Measurements from ENCODE around the gene DCXR. TPM values are rescaled to one million over a fixed set of nuclear protein-coding genes. Genes with fewer than 3 reads are reported as not detected.

Gene DCXR
- total RNA-seq, 6 donors from 2014 or later, result 122 to 358 (median 211) TPM

DNA sequence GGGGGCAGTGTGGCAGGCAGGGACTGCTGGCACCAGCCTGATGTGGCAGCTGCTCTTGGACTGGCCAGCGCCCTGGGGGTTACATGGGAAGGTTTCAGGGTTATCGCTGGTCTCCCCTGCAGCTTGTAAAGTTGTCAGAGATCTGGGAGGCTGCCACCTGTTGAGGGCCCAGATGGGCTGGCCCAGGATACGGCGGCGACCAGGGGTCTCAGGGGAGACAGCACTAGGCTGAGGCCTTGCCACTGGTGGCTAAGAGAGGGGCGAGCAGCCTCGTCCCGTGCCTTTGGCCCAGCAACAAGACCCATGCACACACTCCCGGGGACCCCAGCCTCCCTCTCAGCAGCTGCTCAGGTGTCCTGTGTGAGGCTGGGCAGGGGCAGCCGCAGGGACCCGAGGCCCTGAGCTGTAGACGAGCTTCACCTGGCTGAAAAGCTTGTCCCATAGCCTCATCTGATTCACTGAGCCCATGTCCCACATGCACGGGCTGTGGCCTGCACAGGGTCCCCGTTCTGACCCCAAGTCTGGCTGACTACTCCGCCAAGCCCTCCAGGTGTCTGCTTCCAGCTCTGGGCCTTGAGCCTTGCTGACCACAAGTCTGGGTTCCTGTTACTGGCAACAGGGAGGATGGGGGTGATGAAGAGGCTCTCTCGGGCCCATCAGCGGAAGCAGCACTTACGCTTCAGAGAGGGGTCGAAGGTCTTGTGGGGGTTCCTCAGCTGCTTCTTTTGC is 21.9 kb upstream of the DCXR start:
- TF ChIP-seq EP300 (IDR thresholded peaks at IDR 0.05) (no peak), POLR2A (IDR thresholded peaks at IDR 0.05) (no peak), POLR2AphosphoS5 (IDR thresholded peaks at IDR 0.05) (no peak)
- TF ChIP-seq, protein P1, sequence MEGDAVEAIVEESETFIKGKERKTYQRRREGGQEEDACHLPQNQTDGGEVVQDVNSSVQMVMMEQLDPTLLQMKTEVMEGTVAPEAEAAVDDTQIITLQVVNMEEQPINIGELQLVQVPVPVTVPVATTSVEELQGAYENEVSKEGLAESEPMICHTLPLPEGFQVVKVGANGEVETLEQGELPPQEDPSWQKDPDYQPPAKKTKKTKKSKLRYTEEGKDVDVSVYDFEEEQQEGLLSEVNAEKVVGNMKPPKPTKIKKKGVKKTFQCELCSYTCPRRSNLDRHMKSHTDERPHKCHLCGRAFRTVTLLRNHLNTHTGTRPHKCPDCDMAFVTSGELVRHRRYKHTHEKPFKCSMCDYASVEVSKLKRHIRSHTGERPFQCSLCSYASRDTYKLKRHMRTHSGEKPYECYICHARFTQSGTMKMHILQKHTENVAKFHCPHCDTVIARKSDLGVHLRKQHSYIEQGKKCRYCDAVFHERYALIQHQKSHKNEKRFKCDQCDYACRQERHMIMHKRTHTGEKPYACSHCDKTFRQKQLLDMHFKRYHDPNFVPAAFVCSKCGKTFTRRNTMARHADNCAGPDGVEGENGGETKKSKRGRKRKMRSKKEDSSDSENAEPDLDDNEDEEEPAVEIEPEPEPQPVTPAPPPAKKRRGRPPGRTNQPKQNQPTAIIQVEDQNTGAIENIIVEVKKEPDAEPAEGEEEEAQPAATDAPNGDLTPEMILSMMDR (IDR thresholded peaks at IDR 0.05), result no peak
- Histone ChIP-seq H3K27me3 (no peaks in the 10 kb centered on the region), H3K27ac (no peak overlapping the region), H3K4me3 (no peak overlapping the region), H3K36me3 (peaks cover 18 to 98% (median 85%) of the 10 kb centered on the region in 4 donors), H3K9me3 (no peaks in the 10 kb centered on the region), H3K4me1 (peaks cover 7 to 18% (median 8%) of the 10 kb centered on the region in 4 donors)
- ATAC-seq (ENCODE audit: low FRiP score in 2 of 2) (no peak), DNase-seq (peak in 1 of 2 donors; percentile 76)
- WGBS, 2 donors, result 85 to 88% methylated on average over 12 to 19 of the region's 19 CpGs

DNA sequence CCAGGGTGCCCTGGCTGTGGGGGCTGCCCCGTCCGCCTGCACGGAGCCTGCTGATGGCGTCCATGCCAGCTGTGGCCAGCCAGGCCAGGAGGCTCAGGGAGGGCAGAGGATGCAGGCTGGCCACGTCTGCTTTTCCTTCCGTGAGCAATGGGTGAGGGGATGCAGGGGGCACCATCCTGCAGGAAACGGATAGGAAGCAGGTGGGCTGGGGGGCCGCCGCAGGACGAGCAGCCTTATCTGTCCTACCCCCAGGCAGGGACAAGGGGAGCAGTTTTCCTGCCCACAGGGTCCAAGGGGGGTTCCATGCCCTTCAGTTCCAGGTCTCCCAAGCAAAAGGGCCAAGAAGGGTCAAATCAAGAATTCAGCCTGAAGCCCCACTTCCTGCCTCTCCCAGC is 21.4 kb upstream of the DCXR start:
- TF ChIP-seq POLR2AphosphoS5 (IDR thresholded peaks at IDR 0.05) (no peak), EP300 (IDR thresholded peaks at IDR 0.05) (no peak), POLR2A (IDR thresholded peaks at IDR 0.05) (no peak)
- TF ChIP-seq, protein P1 (IDR thresholded peaks at IDR 0.05), result no peak
- Histone ChIP-seq H3K36me3 (peaks cover 18 to 98% (median 91%) of the 10 kb centered on the region in 4 donors), H3K27me3 (no peaks in the 10 kb centered on the region), H3K4me1 (peaks cover 2 to 12% (median 2%) of the 10 kb centered on the region in 4 donors), H3K4me3 (no peak overlapping the region), H3K27ac (no peak overlapping the region), H3K9me3 (no peaks in the 10 kb centered on the region)
- 77 to 85% methylated on average over 9 to 10 of the region's 10 CpGs for WGBS, 2 donors
- ATAC-seq (ENCODE audit: low FRiP score in 2 of 2) (no peak), DNase-seq (no peak)

DNA sequence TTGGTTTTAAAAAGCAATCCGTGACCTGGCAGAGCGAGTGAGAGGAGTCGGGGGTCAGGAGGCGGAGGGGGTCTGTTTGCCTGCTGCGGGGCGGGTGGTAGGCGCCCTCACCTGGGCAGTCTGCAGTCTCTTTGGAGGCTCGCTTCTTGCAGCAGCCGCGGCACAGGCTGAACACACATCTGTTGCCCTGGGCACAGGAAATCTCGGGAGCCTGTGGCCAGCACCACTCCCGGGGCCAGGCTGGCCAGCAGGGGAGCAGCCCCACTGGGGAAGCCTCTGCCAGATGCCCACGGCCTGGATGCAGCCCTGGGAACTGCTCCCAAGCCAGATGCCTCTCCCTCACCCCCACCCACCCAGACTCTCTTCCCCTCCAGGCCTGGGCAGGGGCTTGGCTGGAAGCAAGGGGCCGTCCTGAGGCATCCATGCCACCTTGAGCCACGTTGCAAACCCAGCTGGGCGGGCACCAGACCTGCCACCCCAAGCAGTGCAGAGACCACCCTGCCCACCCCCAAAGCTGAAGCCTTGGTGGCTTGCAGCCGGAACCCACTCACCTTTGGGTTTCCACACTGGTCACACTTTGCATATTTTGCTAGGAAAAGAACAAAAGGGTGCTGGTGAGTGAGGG is 20.8 kb upstream of the DCXR start:
- peaks cover 0 to 12% (median 5%) of the 10 kb centered on the region in 4 donors for H3K4me1 ChIP-seq
- ATAC-seq (ENCODE audit: low FRiP score in 2 of 2), result no peak
- no peak overlapping the region for H3K4me3 ChIP-seq
- no peaks in the 10 kb centered on the region for H3K9me3 ChIP-seq
- 88 to 90% methylated on average over 11 to 15 of the region's 17 CpGs for WGBS, 2 donors
- peak in 1 of 2 donors; percentile 67 for DNase-seq
- no peaks in the 10 kb centered on the region for H3K27me3 ChIP-seq
- peaks cover 18 to 96% (median 92%) of the 10 kb centered on the region in 4 donors for H3K36me3 ChIP-seq
- no peak overlapping the region for H3K27ac ChIP-seq
- TF ChIP-seq POLR2A (IDR thresholded peaks at IDR 0.05) (no peak), EP300 (IDR thresholded peaks at IDR 0.05) (no peak), POLR2AphosphoS5 (IDR thresholded peaks at IDR 0.05) (no peak)
- TF ChIP-seq, protein P1 (IDR thresholded peaks at IDR 0.05), result no peak

DNA sequence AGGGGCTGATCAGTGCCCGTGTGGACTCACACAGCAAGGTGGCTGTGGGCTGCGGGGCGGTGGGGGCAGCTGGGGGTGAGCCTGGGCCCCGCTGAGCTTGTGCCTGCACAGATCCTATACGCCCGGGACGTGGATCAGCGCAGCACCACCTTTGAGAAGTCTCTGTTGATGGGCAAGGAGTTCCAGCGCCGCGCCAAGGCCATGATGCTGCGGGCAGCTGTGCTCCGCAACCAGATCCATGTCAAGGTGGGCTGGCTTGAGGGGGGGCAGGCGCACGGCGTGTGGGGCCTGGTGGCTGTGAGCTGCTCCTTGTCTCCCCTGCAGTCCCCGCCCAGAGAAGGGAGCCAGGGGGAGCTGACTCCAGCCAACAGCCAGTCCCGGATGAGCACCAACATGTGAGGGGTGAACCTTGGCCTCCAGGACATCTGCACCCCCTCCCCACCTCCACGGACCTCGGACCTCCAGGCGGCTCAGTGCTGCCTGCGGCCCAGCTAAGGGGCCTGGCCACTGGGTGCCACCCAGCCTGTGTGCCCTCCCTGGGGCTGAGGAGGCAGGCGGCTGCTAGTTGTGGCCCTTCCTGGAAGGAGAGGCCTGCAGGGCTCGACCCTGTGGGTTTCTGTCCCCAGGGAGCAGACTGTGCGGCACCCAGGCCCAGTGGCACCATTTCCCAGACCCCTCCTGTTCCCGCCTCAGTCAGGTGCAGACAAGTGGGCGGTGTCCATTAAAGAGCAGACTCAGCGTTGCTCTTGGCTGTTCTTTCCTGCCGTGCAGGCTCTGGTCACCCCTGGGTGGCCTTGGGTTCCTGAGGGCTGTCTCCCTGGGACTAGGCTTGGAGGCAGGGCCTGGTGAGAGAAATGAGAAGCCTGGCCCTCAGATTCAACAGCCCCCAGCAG is 19.5 kb upstream of the DCXR start:
- Histone ChIP-seq H3K4me1 (peaks cover 9 to 22% (median 16%) of the 10 kb centered on the region in 4 donors), H3K9me3 (no peaks in the 10 kb centered on the region), H3K27me3 (no peaks in the 10 kb centered on the region), H3K4me3 (no peak overlapping the region), H3K36me3 (peaks cover 15 to 83% (median 79%) of the 10 kb centered on the region in 4 donors), H3K27ac (no peak overlapping the region)
- TF ChIP-seq POLR2AphosphoS5 (IDR thresholded peaks at IDR 0.05) (no peak), EP300 (IDR thresholded peaks at IDR 0.05) (no peak), POLR2A (IDR thresholded peaks at IDR 0.05) (no peak)
- TF ChIP-seq, protein P1 (IDR thresholded peaks at IDR 0.05), result no peak
- 84 to 94% methylated on average over 11 to 25 of the region's 29 CpGs for WGBS, 2 donors
- ATAC-seq (ENCODE audit: low FRiP score in 2 of 2), result no peak
- DNase-seq, result peak in 1 of 2 donors; percentile 76

Data from upper lobe of left lung (tissue), 6 donors.